A673 (cell line): ENCODE results near the gene KPNA1. TPM values are rescaled to one million over a fixed set of nuclear protein-coding genes. Genes with fewer than 3 reads are reported as not detected.

Experiments
- BruUV-seq: library from RNA; stranded (reverse); fragments of 400-500 nt; replicated peaks from 2 replicates; lab custom pipeline; 2021; lab: Mats Ljungman, UMichigan
- CTCF ChIA-PET: fragments of 300-600 bp; sonication (Branson Sonifier 250); formaldehyde crosslinking; loops from one replicate; lab custom pipeline; 2022; ENCODE audit warnings: antibody characterized with exemption; lab: Charles Lee
- POLR2A ChIA-PET: fragments of 300-600 bp; sonication (Branson Sonifier 250); formaldehyde crosslinking; loops from one replicate; lab custom pipeline; 2022; ENCODE audit warnings: antibody characterized with exemption; ENCODE audit not compliant: low non-redundant PET; lab: Charles Lee
- DNase-seq: peaks from one replicate; pipeline ENCODE4 v3.0.0-alpha.2; 2015; ENCODE audit warnings: low spot score
- H3K27ac ChIP-seq: fragments of 200-600 bp; sonication (generic); 2 replicates; pipeline ENCODE4 v1.5.1; 2016; ENCODE audit warnings: mixed run types, low read depth, mild to moderate bottlenecking, mixed read lengths, antibody characterized with exemption, low read length; ENCODE audit not compliant: poor library complexity, severe bottlenecking
- H3K27me3 ChIP-seq: fragments of 200-600 bp; sonication (generic); replicated peaks from 2 replicates; pipeline ENCODE4 v1.6.1; 2017; ENCODE audit warnings: mixed run types, low read depth, mild to moderate bottlenecking, mixed read lengths, antibody characterized with exemption, low read length; ENCODE audit not compliant: insufficient read depth, poor library complexity
- H3K36me3 ChIP-seq: fragments of 200-600 bp; sonication (generic); 2 replicates; pipeline ENCODE4 v1.6.1; 2016; ENCODE audit warnings: mixed run types, mild to moderate bottlenecking, mixed read lengths, antibody characterized with exemption, low read length; ENCODE audit not compliant: insufficient read depth, poor library complexity, severe bottlenecking
- H3K4me1 ChIP-seq: fragments of 200-600 bp; sonication (generic); 2 replicates; pipeline ENCODE4 v1.6.1; 2017; ENCODE audit warnings: mixed run types, mild to moderate bottlenecking, mixed read lengths, antibody characterized with exemption, low read length; ENCODE audit not compliant: insufficient read depth, poor library complexity, severe bottlenecking
- H3K4me3 ChIP-seq: fragments of 200-600 bp; sonication (generic); 2 replicates; pipeline ENCODE4 v1.5.1; 2016; ENCODE audit warnings: low read depth, mixed run types, mild to moderate bottlenecking, mixed read lengths, low read length; ENCODE audit not compliant: poor library complexity, severe bottlenecking
- H3K9me3 ChIP-seq: fragments of 200-600 bp; sonication (generic); 2 replicates; pipeline ENCODE4 v1.6.1; 2016; ENCODE audit warnings: mixed run types, low read depth, mild to moderate bottlenecking, mixed read lengths, antibody characterized with exemption, low read length; ENCODE audit not compliant: poor library complexity, severe bottlenecking
- CTCF ChIP-seq: fragments of 300-800, 200-600 bp; sonication (generic); conservative IDR thresholded peaks from 2 replicates; pipeline ENCODE4 v1.5.1; 2017; ENCODE audit warnings: low read depth, mild to moderate bottlenecking, antibody characterized with exemption, low read length, moderate library complexity, mixed read lengths
- EZH2 ChIP-seq: fragments of 200-600 bp; sonication (generic); IDR thresholded peaks from 2 replicates; pipeline ENCODE4 v1.6.1; 2017; ENCODE audit warnings: borderline replicate concordance, low read depth, mild to moderate bottlenecking, mixed read lengths, antibody characterized with exemption, low read length; ENCODE audit not compliant: poor library complexity, severe bottlenecking
- intact Hi-C: fragments of 100-400 bp; cut with micrococcal nuclease; formaldehyde crosslinking; loops from one replicate; pipeline ENCODE4 v1.10.0; 2022; ENCODE audit not compliant: unreplicated experiment
- total RNA-seq: library from RNA; stranded (reverse); gene quantifications from 2 replicates; pipeline ENCODE4 v1.2.3, GENCODE V29; 2021

The KPNA1 gene
- total RNA-seq, 1 experiment from 2014 or later: 110 TPM

GRCh38 chr3:122389892-122390291 is 124.8 kb downstream of the KPNA1 start:
- POLR2A ChIA-PET: interaction anchor here (0.8 kb wide), 1 partner anchor 123 kb away, joined by 4 read pairs; no protein-coding TSS in a partner anchor
- Histone ChIP-seq H3K27me3 (no peaks in the 10 kb centered on the region), H3K9me3 (no peaks in the 10 kb centered on the region), H3K4me3 (no peak overlapping the region), H3K36me3 (no peaks in the 10 kb centered on the region), H3K4me1 (peaks cover 26% of the 10 kb centered on the region), H3K27ac (no peak overlapping the region)
- CTCF ChIA-PET: interaction anchor here (0.7 kb wide), 1 partner anchor 83 kb away, joined by 3 read pairs; no protein-coding TSS in a partner anchor
- DNase-seq: no peak
- BruUV-seq: no TSS peak
- intact Hi-C loops: loop anchor here (10.0 kb wide), 1 partner anchor 875 kb away; no protein-coding TSS in a partner anchor
- TF ChIP-seq EZH2: no peak
- no peak for TF ChIP-seq CTCF

DNA sequence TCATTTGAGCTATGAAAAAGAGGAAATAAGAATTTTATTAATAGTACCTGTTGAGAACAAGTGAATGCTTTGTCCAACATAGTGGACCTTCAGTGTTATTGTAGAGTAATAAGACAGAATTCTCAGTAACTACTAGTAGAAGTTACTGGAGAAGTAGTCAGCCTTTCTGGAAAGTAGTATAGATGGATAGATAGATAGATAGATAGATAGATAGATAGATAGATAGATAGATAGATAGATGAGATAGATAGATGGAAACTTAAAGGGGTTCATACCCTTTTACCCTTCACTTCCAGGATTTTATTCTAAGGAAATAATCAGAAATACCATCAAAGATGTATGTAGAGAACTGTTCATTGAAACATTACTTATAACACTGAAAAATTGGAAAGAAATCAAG is 125.5 kb downstream of the KPNA1 start:
- no peaks in the 10 kb centered on the region for H3K36me3 ChIP-seq
- no peaks in the 10 kb centered on the region for H3K9me3 ChIP-seq
- BruUV-seq: no TSS peak
- intact Hi-C loops: no loop called here
- no peak overlapping the region for H3K4me3 ChIP-seq
- H3K27ac ChIP-seq: no peak overlapping the region
- no peak for DNase-seq
- ChIA-PET POLR2A (interaction anchor here (0.8 kb wide), 1 partner anchor 124 kb away, joined by 4 read pairs; no protein-coding TSS in a partner anchor), CTCF (interaction anchor here (0.7 kb wide), 1 partner anchor 83 kb away, joined by 3 read pairs; no protein-coding TSS in a partner anchor)
- H3K4me1 ChIP-seq: peaks cover 19% of the 10 kb centered on the region
- H3K27me3 ChIP-seq: no peaks in the 10 kb centered on the region
- no peak for TF ChIP-seq CTCF
- no peak for TF ChIP-seq EZH2

DNA sequence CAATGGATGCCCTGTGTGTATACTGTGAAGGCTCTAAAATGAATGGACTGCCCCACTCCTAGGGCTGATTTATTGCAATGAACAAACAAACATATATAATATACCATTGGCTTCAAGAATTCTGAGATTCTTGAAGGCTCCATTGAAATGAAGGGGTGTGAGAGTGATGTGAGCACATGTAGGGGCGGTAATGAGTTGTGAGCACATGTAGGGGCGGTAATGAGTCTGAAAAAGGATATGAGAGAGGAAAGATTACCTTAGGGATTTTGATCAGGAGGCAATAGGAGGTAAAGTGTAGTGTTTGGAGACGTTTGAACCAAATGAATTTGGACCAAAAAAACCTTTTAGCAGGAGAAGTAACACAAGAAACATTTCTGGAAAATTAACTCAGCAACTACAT is 127.0 kb downstream of the KPNA1 start:
- intact Hi-C loops: no loop called here
- POLR2A ChIA-PET: no interaction called here
- Histone ChIP-seq H3K36me3 (no peaks in the 10 kb centered on the region), H3K4me1 (peaks cover 9% of the 10 kb centered on the region), H3K27ac (no peak overlapping the region), H3K27me3 (no peaks in the 10 kb centered on the region), H3K9me3 (no peaks in the 10 kb centered on the region), H3K4me3 (no peak overlapping the region)
- no peak for TF ChIP-seq CTCF
- TF ChIP-seq EZH2: no peak
- no peak for DNase-seq
- BruUV-seq: no TSS peak
- CTCF ChIA-PET: no interaction called here
